GM19023 (cell line): ENCODE results near the gene RIMBP3C.
"Not testable (repeated sequence)": the region's sequence is repeated elsewhere in the genome, so short reads cannot be mapped to it uniquely, and the experiment has no call there.

ENCODE experiments used
- ATAC-seq: cut with Tn5 transposase; IDR thresholded peaks from one replicate; pipeline ENCODE4 v1.9.1; 2021; ENCODE audit warnings: mild to moderate bottlenecking, moderate library complexity; ENCODE audit not compliant: unreplicated experiment

RIMBP3C gene

GRCh38 chr22:21579474-21579851 is 28.2 kb upstream of the RIMBP3C start:
- ATAC-seq: no peak

DNA sequence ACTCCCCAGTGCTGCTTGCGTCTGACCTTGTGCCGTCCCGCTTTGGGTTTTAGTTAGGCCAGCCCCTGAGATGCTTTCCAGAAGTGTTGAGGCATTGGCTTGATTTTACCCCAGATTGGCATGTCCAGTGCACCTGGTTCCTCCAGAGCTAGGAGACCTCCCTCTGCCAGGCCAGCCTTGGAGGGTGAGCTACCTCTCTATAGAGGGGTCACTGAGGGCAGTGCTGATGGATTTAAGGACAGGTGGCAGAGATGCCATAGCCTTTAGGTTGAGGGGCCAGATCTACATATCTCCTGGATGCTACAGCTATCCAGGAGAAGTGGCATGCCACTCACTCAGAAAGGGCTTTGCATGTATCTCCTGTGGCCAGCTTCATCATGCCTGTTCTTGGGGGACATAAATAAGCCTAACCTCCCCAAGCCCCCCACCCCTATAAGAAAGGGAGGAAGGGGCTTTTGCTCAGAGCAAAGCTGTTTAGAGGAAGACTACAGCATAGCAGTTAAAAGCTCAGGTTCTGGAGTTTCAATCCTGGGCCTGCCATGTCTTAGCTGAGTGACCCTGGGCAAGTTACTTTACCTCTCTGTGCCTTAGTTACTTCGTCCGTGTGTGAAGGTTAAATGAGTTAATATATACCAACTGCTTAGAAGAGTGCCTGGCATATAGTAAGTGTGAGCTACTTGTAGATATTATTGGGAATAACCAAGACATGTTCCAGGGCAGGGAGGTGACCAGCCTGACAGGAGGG is 22.7 kb upstream of the RIMBP3C start:
- no peak for ATAC-seq

DNA sequence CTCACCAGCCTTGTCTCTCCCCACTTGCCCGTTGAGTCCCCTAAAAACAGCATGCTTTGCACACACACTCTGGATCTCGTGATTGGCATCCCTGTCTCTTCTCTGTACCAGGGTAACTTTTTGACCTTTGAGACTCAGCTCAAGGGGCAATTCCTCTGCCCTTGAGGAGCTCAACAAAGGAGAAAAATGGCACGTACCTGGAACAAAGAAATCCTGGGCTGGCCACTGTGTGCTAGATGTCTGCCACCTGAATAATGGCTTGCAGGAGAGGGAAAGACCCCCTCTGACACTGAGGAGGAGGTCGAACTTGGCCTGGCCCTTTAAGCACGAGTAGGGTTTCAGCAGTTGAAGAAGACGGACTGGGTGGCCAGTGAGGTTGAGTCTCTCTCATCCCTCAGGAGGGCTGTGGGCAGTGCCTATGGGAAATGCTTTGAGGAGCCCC is 22.1 kb upstream of the RIMBP3C start:
- ATAC-seq: no peak

DNA sequence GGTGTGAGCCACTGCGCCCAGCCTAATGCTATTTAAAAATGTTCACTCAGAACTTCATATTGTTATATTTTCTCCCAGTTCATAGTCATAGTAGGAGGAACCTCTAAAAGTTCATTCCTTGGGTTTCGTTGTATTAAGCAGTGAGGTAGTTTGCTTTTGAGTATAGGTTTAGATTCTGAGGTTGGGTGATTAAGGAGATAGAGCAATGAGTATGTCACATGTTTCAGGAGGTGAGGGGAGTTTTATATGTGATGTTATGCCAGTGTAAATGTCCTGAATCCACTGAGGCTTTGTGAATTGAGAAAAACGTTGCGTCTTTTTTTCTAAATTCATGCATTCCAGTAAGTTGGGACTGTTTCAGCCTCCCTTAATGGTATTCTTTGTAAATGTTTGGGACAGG is 20.4 kb upstream of the RIMBP3C start:
- ATAC-seq: no peak

- ATAC-seq: no peak
Measured at GRCh38 chr22:21570398-21570797, 19.1 kb upstream of the RIMBP3C start.

DNA sequence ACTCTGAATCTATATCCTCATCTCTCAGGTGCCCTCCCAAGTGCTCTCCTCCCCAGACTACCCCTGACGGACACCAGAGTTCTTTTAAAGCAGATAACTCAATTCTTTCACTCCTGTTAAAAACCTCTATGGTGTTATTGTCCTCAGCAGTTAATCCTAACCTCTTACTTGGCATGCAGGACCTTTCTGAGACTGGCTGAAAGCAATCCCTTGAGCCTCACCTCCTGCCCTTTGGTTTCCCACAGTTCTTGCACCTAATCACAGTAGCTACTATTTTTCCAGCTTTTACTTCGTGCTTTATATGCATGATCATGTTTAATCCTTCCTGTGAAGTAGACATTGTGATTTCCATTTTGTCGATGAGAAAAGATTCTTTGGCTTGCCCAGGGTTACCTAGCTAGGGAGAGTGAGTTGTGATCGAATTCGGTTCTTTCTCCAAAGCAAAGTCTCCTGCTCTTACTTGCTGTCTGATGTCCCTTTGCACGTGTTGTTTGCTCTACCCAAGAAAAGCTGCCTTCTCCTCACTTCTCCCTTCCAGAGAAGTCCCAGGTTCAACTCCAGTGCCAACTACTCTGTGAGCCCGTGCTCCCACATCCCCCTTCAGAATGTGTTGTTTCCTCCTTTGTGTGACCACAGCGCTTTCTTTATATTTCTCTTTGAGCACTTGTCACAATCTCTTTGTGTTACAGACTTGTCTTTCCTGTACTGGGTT is 18.4 kb upstream of the RIMBP3C start:
- ATAC-seq: no peak

- ATAC-seq: not testable (repeated sequence)
Measured at GRCh38 chr22:21569076-21569427, 17.8 kb upstream of the RIMBP3C start.

DNA sequence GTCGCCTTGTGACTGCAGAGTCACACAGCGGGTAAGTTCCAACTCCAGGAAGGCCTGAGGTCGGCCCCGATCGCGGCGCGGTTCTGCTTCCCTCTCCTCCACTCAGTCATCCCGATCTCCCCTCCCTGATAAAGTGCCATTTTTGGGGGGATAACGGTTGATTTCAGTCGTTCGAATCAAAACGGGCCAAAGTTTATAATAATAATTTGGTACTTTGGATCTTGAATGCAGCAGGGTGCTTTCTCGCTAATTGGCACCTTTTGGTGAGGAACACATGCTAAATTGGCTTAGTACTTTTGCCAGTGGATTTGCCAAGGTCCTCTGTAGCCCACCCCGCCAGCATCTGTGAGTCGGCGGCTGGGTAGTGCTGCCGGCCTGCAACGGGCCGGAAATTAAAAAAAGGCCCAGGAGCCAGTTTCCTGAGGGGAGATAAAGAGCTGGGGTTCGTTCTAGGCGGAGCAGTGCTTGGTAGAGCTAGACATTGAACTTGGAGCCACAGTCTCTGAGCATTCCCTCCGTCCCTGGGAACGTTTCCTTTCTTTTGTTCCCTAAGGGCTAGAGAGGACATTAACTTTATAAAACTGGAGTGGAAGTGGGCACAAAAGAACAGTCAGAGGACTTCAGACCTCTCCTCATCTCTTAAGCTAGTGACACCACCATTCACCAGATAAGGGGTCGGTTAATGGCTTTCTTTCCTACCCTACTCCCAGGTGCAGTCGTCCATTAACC is 17.2 kb upstream of the RIMBP3C start:
- peak; percentile 8 for ATAC-seq

- ATAC-seq: peak; percentile 66
Measured at GRCh38 chr22:21567456-21568346, 16.4 kb upstream of the RIMBP3C start, which contains the start of gene UBE2L3. Gene UBE2L3, plus strand, starts transcription at chr22:21567714. Its CDS starts 31 bp downstream, at chr22:21567745.

GRCh38 chr22:21564411-21564810 is 13.2 kb upstream of the RIMBP3C start:
- no peak for ATAC-seq

DNA sequence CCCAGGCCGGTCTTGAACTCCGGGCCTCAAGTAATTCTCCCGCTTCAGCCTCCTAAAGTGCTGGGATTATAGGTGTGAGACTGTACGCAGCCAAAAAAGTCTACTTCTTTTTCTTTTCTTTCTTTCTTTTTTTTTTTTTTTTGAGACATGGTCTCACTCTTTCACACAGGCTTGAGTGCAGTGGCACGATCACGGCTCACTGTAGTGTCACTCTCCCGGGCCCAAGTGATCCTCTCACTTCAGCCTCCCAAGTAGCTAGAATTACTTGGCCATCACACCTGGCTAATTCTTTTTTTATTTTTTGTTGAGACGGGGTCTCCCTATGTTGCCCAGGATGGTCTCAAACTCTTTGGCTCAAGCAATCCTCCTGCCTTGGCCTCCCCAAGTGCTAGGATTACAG is 12.7 kb upstream of the RIMBP3C start:
- ATAC-seq: no peak

DNA sequence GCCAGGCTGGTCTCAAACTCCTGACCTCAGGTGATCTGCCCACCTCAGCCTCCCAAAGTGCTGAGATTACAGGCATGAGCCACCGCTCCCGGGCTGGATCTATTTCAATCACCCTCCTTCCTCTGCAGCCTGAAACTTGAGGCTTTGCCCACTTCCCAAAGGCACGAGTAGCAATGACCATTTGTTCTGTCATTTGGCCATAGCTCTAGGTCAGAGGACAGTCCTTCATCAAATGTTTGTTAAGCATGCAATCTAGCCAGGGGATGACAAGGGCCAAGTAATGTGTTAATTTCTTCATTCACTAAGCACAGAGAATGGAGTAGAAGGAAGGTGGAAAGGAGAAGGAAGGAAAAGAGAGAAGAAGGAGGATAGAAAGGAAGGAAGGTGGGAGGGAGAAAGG is 9.4 kb upstream of the RIMBP3C start:
- ATAC-seq: not testable (repeated sequence)

DNA sequence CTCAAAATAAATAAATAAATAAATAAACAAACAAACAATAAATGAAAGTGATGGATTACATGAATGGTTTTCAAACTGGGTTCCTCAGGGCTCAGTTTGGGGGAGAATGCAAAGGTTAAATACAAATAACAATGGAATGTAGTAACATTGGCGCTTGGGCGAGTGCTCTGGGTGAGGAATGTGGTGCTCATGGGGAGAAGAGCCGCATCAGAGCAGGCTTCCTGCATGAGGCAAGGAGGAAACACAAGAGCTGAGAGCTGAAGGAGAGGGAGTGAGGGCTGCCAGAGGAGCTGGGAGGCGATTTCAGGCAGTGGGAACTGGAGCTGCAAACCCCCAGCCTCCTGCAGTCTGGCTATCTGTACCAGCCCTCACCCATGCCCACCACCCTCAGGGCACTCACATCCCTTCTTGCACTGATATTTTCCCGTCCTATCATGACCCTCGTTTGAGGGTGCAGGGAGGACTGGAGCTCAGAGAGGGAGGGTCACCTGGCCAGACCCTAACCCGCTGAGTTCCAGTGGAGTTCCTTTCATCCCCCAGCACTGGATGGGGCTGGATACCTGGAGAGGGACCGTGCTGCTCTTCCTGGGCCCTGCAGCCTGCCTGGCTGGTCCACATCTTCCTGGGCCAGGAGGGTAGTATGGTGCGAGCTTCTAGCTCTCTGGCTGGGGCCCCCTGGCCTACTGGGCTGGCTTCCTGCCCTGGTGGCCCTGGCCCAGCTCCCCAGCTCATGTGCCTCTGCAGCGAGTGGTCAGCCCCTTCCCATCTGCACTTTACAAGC is 8.3 kb upstream of the RIMBP3C start:
- not testable (repeated sequence) for ATAC-seq

GRCh38 chr22:21550678-21551047 is 598 bp downstream of the RIMBP3C start:
- peak; percentile 41 for ATAC-seq

DNA sequence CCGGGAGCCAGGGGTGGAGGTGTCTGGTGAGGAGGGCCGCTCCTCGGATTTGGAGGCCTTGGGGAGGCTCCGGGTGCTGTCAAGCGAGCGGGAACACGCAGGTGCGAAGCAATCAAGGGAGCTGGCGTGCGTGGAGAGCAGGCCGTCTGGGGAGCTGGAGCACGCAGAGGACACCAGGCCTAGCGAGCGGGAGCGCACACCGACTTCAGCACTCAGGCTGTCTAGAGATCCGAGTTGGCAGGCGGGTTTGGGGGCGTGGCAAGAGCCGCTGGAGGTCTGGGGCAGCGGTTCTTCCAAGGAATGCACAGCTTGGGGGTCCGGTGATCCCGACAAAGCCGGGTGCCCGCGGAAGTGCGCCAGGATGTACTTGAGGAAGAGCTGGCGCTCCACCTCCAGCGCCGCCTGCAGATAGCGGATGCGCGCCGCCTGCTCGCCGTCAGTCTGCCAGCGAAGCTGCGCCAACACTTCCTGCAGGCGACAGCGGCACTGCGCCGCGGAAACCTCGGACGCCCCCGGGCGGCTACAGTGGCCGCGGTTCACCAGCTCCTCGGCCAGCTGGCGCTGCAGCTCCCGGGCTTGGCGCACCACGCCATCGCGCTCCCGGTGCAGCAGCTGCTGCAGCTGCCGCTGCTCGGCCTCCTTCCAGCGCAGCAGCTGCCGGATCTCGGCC is 1.1 kb downstream of the RIMBP3C start:
- ATAC-seq: peak; percentile 60

- not testable (repeated sequence) for ATAC-seq
Measured at GRCh38 chr22:21549558-21549957, 1.7 kb downstream of the RIMBP3C start.

GRCh38 chr22:21544432-21545322 is 6.6 kb downstream of the RIMBP3C start:
- ATAC-seq: not testable (repeated sequence)

DNA sequence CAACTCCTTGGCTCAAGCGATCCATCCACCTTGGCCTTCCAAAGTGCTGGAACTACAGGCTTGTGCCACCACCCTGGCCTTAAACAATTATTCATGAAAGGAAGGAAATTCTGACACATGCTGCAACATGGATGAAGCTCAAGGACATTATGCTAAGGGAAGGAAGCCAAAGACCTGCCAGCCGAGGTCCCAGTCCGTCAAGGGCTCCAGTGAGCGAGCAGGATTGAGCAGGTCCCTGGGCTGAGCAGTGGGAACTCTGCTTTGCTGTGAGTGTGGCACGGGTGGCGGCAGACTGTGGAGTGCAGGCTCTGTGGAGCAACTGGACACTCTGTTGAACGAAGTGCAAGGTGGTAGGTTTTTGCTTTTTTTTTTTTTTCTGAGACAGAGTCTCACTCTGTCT is 11.4 kb downstream of the RIMBP3C start:
- ATAC-seq: not testable (repeated sequence)
